ENCODE data around the gene RANBP3. TPM values are rescaled to one million over a fixed set of nuclear protein-coding genes. Genes with fewer than 3 reads are reported as not detected.
"Not testable (repeated sequence)": the region's sequence is repeated elsewhere in the genome, so short reads cannot be mapped to it uniquely, and the experiment has no call there.

The RANBP3 gene
- total RNA-seq, 1 donor from 2014 or later = 94.3 TPM

DNA sequence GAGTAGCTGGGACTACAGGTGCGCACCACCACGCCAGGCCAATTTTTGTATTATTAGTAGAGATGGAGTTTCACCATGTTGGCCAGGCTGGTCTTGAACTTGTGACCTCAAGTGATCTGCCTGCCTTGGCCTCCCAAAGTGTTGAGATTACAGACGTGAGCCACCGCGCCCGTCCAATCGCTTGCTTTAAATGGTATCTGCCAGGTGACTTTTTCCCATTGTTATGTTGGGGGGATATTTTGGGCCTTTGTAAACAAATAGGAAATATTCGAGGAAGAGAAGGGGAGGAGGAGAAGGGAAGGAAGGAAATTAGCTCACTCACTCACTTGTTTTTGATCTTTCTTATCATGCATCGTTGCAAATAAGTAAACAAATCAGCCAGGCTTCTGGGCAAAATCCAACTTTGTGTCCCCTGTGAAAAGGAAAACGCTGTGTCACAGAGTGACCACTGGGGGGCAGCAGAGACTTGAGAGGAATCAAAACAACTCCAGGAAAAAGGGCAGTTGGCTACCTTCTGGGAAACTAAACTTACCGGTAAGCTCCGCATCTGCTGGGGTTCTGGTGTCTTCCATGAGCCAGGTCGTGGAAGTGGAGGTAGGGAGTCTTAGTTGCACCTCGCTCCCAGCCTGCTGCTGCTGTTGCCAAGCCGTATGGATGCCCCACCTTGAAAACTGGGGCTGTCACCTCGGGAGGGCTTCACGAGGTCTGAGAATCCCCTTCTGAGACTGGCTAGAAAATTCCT, 9.3 kb upstream of the RANBP3 start:
- peak; percentile 85 for DNase-seq (ENCODE audit: low spot score)

DNA sequence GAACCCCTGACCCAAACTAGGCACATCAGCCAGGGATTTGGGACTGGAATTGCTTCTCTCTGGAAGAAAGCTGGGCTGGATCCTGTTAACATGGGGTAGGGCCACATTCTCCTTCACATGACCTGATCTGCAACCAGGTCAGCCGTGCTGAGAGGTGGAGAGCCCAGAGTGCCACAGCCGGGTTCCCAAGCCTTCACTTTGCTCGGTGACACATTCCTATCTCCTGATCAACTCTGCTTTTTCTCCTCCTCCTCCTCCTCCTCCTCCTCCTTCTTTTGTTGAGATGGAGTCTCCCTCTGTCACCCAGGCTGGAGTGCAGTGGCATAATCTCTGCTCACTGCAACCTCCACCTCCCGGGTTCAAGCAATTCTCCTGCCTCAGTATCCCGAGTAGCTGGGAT, 7.9 kb upstream of the RANBP3 start:
- not testable (repeated sequence) for DNase-seq (ENCODE audit: low spot score)

DNA sequence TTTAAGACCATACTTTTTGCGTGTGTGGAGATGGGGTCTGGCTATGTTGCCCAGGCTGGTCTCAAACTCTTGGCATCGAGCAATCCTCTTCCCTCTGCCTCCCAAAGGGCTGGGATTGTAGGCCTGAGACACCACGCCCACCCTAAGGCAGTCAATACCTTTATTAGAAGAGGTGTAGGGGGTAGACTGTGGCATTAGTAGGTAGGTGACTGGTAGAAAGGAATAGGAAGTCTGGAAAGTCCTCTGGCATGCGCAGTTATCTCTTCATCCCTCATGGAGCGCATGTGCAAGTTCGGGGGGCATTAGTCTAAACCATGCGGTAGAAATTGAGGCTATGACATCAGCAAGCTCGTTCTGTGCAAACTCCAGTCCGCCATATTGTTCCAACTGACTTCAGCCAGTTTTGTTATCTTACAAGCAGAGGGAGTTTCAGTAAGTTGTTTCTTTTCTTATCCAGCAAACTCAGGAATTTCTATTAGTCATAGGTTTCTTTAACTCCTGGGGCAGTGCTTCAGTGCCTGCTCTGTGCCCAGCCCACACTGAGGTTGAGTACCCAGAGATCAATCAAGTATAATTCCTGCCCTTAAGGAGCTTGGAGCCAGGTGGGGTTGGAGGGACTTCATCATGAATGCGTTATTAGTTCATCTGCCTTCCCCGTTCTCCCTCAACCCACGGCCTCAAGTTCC, 7.3 kb upstream of the RANBP3 start:
- DNase-seq (ENCODE audit: low spot score) = no peak

DNA sequence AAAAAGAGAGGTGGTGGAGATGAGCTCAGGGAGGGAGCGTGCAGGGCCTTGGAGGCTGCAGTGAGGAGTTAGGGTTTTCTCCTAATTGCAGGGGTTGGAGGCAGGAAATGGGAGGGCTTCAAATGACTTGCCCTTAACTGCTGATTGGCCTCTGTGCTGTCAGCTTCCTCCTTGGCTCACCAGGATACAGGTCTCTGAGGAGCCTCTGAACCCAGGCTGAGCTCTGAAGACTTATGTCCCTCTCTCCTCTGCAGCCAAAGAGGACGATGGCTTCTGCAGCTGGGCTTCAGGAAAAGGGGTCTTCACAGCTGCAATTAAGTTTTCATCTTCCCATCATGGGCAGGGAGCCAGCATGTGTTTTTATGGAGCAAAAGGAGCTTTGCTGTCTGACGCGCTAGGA, 6.7 kb upstream of the RANBP3 start:
- no peak for DNase-seq (ENCODE audit: low spot score)

DNA sequence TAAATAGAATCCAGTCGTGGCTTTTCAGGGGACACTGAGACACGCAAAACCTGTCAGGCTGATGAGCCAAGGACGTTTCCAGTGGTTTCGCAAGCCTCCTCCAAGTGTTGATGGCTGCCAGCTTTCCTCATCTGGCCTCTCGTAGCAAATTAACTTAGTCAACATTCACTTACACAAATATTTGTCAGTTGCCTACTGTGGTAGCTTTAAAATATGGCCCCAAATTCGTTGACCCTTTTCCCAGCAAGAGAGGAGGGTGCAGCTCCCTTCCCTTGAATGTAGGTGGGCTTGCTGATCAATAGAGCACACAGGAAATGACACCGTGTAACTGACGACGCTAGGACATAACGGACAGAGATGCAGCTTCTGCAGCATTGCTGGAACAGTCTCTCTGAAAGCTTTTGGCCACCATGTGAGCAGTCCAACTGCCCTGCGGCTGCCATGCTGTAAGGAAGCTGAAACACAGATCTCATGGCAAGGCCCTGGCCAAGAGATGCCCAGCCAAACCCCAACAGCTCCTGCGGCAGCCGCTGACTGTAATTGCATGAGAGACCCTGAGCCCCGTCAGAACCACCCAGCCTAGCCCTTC, 5.5 kb upstream of the RANBP3 start:
- DNase-seq (ENCODE audit: low spot score) = no peak

DNA sequence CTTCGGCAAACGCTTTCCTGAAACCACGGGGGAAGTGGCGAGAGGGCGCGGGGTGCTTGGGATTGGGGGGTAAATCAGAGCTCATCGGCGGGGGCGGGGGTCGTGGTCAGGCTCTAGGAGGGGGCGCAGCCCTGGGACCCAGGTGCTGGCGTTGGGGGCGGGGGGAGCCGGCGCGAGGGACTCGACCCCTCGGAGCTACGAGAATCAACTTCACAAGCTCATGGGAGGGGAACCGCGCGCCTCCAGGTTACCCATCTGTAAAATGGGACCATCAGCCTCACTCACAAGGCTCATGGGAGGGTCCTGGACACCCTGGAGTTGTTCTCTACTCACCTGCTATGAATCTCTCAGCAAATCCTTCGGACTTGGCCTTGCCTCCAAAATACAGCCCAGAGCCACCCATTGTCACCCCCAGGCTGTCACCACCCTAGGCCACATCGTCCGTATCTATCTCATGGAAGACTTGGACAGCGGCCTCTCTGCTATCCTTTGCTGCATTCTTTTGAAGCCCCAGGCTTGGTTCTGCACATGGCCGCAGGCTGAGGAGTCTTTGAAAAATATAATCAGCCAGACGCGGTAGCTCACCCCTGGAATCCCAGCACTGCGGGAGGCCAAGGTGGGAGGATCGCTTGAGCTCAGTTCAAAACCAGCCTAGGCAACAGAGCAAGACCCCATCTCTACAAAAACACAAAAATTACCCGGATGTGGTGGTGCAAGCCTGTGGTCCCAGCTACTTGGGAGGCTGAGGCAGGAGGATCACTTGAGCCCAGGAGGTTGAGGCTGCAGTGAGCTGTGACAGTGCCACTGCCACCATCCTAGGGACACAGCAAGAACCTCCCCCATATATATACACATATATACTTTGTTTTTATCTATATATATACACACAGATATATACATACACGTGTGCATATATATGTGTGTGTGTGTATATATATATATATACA, 939 bp upstream of the RANBP3 start:
- DNase-seq (ENCODE audit: low spot score) = no peak

DNA sequence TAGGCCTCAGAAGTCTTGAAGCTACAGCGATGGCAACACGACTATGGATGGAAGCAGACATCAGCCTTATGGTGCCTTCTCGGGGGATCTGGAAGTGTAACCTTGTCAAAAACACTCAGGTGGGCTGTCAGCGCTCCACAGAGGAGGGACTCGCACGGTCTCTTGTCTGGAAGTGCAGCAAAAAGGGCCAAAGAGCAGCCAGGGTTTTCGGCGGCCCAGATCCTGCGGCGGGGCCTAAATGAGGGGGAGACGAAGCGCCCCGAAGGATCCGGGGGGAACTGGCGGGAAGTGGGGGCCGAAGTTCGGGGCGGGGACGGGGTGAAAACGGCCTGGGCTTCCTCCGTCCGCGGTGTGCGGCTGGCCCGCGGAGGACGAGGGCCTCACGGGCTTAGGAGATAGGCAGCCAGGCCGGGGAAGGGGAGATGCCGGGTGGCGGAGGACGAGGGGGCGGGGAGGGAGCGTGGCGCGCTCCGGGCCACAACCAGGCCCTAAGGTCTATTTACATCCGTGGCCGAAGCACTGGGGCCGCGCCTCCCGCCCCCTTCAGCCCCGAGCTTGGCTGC, 637 bp downstream of the RANBP3 start:
- DNase-seq (ENCODE audit: low spot score) = no peak

DNA sequence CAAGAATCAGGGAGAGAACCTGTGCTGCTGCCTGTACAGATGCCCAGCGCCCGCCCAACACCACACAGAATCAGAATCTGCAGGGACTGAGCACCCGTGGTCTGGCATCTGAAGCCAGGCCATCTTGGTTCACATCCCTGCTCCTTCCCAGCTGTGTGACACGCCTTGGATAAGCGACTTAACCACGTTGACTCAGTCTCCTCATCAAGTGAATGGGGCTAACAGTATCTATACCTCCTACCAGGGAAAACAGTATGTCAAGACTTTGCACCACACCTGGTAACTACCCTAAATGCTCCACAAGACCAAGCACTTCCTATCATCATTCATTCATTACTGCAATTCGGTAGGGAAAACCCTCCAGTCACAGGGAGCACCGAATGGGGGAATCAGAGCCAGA, 1.2 kb downstream of the RANBP3 start:
- DNase-seq (ENCODE audit: low spot score) = no peak

DNA sequence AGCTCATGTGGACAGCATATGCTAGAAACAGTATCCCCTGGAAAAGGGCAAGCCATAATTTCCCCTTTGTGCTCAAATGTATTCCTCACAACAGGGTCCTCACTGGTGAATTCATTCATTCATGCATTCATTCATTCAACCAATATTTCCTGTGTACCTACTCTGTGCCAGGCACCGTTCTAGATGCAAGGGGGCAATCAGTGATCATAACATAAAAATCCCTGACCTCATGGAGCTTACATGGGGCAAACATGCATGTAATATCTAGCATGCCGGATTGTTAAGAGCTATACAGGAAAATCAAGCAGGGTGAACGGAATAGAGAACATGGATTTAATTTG, 2.6 kb downstream of the RANBP3 start:
- no peak for DNase-seq (ENCODE audit: low spot score)

DNA sequence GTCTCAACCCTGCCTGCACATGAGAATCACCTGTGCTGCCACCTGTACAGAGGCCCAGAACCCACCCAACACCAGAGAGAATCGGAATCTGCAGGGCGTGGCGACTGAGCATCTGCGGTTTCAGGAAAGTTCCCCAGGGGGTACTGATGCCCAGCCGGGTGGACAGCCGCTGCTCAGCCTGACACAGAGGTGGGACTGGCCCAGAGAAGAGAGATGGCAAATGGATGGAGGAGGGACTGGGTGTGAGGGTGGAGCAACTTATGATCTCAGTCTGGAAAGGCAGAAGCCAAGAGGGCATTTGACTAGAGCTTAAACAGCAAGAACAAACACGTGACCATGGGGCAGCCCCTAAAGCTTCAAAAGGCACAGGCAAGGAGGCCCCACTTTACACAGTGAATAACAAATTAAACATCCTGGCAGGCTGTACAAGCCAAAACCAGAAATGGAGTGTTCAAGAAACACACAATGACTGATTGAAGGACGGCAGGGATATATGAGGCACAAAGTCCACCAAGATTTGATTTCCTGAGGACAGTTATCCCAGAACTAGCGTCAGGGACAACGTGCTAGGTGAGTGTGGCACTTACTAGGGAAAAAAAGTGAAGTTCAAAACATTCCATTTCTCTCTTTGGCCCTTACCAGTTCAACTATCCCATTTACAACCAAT, 3.1 kb downstream of the RANBP3 start:
- no peak for DNase-seq (ENCODE audit: low spot score)

DNA sequence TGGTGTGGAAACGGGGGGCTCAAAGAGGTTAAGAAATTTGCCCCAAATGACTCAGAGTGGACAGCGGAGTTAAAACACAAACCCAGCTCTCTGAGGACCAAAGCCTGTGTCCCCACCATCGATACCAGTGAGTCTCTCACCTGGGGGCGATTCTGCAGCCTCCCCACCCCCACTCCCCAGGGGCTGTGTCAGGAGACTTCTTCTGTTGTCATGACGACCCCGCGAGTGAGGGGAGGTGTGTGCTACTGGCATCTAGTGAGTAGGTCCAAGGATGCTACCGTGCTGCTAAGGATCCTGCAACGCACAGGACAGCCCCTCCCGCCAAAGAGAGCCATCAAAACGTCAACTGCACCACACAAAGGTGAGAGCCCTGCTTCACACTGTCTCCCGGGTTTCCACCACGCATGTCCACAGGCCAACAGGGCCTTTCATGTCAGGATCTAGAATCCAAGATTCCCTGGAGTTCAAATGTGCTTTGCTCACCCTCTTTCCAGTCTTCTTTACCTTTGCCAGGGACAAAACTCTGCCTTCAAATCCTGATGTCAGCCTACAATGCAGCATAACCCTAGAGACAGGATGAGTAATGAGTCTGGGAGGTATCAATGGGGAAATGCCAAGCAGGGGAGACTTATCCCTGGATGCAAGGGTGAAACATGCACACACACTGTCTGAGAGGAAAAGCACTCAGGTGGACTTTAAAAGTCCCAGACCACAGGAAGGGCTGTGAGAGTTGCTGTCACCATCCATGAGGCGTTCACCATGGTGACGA, 3.9 kb downstream of the RANBP3 start:
- DNase-seq (ENCODE audit: low spot score) = no peak

DNA sequence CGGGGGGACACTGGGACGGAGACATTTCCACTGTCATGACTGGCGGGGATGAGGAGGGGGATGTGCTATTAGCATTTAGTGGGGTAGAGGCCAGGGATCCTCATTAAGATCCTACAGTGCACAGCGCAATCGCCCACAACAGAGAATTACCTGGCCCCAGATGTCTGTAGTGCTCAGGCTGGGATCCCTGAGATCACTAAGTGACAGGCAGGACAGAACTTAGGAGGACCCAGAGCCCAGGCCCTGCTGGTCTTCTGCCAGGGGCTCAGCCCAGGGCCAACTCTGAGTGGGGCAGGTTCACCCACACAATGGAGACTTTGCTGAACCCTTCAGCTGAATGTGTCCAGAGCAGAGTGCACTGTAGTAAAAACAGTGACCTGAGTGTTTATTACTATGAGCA, 4.6 kb downstream of the RANBP3 start:
- no peak for DNase-seq (ENCODE audit: low spot score)

DNA sequence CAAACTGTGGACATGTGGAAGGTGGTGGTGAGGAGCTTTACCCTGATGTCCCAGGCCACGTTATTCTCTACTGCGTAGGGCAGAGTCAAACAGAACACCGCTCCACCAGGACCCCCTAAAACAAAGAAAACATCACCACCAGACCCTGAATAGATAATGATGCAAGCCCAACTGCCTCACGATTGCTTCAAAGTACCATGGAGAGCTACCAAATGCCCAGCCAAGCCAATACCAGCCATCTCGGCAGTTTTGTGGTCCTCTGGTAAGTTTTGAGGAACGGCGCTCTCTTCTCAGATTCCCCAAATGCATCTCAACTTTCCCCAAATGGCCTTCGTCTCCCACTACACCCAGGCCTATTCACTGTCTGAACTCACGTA, 5.6 kb downstream of the RANBP3 start:
- DNase-seq (ENCODE audit: low spot score) = no peak

DNA sequence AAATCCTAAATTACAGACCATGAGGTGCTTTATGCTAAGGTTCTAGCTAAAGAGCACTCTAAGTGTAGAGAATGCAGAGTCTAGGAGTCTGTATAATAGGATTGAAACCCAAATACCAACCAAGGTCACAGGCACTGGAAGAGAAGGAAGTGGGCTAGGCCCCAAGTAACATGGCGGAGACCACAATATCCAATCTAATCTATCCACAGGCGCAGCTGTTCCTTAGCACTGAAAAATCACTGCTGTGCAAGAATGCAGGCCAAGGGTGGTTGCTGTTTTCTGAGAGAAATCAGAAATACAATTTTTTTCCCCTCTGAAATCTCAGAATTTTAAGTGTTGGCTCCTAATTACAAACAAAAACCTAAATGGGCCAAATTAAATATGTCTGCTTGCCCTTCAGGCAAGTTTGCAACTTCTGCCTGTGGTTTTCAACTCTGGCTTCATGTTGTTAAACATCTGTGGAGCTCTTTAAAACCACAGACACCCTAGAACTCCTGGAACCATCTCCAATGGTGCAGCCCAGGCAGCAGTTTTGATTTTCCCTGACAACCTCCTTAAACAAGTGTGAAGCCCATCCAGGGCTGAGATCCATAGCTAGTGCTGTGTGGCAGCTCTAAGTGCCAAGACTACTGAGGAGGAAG, 6.1 kb downstream of the RANBP3 start:
- no peak for DNase-seq (ENCODE audit: low spot score)

DNA sequence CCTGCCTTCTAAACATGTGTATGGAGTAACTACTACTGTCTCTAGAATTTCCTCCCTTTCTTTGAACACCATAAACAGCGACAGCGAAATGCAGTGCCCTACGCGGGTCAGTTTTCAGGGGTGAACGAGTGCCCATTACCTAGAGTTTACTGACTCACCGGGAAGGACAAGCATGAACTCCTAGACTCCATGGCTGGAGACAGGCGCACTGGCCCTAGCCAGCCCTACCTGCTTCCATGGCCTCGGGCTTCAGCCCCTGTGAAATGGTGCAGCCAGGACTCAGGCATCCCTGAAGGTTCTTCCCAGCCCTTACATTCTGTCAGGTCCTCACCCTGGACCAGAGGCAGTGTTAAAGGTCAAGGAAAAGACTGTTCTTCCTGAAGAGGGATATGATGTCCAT, 8.5 kb downstream of the RANBP3 start:
- DNase-seq (ENCODE audit: low spot score) = no peak

DNA sequence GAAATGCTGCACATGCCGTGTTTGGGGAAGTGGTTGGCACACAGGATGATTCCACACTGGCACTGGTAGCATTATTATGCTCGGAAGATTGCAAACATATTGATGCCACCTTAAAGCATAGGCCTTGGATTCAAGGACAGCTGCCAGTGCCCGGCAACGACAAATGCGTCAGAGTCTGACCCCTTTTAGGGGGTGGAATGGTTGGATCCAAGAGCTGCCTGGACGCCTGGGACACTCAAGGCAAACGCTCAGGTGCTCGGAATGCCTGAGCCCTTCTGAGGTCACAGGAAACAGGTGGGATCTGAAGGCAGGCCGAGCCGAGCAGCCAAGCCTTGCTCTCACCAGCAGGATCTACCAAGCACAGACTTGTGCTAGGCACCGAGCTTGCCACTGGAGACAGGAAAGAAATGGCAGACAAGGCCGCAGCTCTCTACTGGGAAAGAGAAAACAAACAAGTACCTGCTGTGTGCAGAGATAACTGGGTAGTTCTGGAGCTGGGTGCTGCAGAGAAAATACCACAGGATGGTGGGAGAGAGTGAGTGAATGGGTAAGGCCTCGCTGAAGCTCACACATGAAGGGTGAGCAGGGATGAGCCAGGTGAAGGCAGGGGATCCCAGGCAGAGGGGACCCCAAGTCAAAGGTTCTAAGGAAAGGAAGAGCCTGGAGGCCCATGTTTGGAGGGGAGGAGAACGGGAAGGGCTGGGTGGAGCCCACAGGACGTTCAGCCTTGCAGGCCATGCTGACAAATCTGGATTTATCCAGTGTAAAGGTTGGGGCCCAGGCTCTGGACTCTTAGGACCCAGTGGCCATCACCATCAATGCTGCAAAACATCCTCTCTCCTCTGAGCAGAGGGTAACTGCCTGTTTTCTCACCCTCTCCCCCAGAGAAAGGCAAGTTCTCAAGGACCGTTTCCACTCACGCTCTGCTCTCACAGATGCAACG, 9.2 kb downstream of the RANBP3 start:
- no peak for DNase-seq (ENCODE audit: low spot score)

DNA sequence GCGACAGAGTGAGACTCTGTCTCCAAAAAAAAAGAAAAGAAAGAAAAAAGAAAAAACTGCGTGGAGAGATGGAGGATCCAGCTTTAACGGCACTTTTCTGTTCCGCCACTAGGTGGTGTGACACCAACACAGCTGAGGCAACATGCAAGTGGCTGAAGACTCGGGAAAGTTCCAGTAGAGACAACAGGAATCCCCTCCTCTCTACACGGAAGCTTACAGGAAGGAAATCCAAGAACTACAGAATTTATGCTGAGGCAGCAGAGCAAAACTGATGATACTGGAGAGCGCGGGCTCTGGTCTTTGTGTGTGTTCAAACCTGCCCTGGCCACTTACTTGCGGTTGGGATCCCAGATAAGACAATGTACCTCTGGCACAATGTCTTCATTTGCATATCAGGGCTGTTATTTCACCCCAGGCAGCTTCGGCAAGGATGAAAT, 9.9 kb downstream of the RANBP3 start:
- DNase-seq (ENCODE audit: low spot score) = peak; percentile 69

DNA sequence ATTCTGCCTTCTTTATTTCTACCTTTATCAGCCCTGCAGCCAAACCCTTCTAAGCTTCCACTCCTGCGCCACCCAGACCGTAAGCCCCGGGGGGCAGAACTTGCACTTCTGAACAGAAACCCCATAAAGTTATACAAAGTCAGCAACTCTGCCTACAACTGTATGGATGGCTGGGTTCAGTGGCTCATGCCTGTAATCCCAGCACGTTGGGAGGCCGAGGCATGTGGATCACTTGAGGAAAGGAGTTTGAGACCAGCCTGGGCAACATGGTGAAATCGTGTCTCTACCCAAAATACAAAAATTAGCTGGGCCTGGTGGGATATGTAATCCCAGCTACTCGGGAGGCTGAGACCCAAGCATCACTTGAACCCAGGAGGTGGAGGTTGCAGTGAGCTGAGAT, 10.4 kb downstream of the RANBP3 start:
- DNase-seq (ENCODE audit: low spot score) = no peak

DNA sequence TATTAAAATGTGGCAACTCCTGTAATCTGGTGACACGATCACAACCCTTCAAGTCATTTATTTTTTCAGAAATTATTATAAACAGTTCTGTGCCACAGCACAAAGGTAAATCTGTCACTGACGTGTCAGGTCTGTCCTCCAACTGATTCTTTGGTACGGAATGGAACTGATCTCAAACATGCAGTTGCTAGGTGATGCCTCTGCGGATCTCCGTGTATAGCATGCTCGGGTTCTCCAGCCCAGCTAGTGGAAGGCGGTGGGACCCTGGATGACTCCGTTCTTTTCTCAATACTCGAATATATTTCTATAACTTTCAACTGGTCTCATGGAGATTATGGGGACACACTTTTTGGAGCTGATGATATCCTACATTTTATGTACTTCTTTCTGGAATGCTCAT, 11.0 kb downstream of the RANBP3 start:
- no peak for DNase-seq (ENCODE audit: low spot score)

Data from ureter (tissue), 1 donor.